Measurements from ENCODE around the gene MAGEL2.

GRCh38 chr15:23663232-23663631, 15.6 kb upstream of the MAGEL2 start:
- no peak for TF ChIP-seq POLR2AphosphoS5 (IDR thresholded peaks at IDR 0.05; ENCODE audit: low read depth, low read length)
- no peak for TF ChIP-seq POLR2A (IDR thresholded peaks at IDR 0.05; ENCODE audit: low read depth, low read length)
- no peak for TF ChIP-seq SPI1 (IDR thresholded peaks at IDR 0.05; ENCODE audit: low read depth, low read length)
- no peak for TF ChIP-seq POU2F2 (IDR thresholded peaks at IDR 0.05; ENCODE audit: low read depth, low read length)
